Right kidney (tissue), 1 donor: ENCODE measurements around the gene DGAT2.

Experiments used
- DNase-seq: peaks from one replicate; pipeline ENCODE4 v3.0.0-alpha.2; 2016

Gene DGAT2

DNA sequence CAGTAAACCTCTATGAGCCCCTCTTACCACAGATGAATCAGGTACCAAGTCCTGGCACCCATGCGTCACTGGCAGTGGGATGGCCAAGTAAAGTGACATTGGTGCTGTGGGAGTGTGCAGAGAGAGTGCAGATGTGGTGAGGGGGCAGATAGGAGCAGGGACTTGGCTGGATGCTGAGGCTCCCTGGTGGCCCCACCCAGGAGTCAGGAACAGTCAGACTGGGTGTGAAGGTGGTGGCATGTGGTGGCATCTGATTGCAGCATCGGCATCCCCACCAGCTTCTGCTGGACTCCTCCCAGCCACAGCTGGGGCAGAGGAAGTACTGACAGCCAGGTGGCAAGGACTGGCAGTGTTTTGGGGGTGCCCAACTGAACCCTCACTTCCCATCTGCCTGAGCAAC, 11.4 kb downstream of the DGAT2 start:
- DNase-seq, result no peak

DNA sequence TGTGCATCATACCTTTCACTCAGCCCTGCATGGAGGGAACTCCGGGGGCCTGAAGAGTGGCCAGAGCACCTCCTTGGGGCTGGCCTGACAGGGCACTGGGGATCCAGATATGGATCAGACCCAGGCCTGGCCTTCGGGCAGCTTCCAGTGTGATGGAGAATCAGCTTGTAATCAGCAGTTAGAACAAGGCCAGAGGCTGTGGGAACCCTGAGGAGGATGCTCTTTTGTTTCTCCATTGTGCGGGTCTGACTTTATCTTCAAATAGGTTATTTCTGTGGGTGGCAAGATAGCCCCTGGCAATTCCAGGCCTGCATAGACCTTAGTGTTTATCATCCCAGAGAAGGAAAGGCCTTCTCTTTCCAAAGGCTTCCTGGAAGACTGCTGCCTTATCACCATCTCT, 12.3 kb downstream of the DGAT2 start:
- DNase-seq, result no peak

DNA sequence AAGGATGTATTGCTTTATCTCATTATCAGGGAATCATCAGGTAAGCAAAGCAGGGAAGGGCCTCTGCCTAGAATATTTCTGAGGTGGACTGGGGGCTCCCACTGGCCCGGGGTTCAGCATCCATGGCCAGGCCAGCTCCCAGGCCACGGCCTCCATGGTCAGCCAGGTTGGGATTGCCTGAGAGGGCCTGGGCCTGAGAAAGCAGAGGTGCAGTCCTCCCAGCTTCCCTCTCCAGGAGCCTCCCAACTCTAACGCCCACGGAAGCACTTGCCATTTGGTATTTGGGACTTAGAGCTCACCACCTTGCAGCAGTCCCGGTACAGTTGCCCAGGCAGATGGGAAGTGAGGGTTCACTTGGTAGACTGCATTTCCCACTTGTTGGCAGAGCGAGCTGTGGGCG, 12.7 kb downstream of the DGAT2 start:
- DNase-seq, result no peak

DNA sequence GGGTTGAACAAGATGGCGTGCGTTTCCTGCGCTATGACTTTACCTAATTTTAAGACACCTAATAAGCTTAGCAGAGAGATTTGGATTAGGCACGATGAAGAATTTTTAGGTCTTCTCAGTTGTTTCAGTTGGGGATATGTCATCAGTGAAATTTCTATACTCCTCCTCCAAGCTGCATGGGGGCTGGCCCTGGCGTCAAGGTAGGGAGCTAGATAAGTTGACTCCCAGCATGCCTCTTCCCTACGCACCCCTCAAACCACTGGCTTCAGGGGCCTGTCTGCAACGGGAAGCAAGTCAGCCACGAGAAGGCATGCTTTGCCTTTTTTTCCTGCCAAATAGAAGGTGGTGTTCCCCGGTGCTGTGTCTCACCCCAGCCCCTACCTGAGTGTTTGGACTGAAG, 13.3 kb downstream of the DGAT2 start:
- no peak for DNase-seq

DNA sequence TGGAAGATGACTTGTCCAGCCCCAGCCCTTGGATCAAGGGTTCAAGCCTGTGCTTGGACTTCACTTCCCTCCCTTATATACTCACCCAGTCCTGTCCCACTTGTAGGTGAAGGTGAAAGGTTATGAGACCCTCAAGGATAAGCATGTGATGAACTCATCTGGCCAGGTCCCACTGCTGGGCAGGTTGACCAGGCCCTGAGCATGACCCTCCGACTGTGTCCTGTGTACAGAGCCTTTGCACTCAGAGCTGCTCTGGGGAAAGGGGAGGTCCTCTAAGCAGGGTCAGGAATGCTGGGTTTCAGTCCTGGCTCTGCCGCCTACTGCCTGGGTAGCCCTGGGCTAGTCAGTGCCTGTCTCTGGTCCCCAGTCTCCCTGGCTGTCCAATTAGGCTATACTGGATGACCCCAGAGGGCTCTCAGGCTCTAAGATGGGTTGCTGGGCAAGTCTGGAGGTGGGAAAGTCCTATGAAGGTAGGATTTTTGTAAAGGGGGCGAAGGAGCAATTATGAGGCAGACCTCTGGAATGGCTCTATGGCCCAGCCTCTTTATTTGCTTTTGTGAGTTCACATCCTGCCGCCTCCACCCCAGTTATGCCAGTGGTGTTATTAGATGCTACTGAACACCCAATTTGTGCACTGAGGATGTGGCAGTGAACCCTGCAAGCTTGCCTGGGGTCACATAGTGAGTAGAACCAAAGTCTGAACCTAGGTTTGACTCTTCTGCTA, 14.1 kb downstream of the DGAT2 start:
- no peak for DNase-seq

DNA sequence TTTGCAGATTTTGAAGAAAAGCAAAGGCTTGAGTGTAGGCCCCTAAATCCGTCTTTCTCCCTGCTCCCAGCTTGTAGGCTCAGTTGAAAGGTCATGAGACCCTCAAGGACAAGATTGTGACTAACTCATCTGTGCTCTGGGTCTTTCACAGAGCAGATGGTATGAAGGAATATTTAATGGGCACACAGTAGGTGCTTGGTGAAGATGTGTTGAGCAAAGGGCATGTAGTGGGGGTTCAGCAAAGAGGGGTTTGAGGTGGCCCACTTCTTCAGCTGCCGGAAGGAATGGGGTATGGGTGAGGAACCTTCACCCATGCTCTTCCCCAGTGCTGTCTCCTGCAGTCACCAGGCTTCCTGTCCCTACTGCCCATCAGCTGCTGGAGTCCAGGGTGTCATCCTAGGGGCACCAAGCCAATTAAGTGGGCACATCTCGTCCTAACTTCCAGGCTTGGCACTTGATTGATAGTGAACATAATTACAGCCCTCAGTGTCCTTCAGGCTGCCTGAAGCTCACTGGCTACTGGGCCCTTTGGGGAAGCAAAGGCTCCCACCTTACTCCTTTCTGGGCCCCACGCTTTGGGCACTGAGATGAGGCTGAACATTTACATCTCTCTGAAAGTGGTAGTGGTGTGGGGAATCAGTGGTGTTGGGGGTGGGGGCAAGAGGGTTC, 15.0 kb downstream of the DGAT2 start:
- no peak for DNase-seq

DNA sequence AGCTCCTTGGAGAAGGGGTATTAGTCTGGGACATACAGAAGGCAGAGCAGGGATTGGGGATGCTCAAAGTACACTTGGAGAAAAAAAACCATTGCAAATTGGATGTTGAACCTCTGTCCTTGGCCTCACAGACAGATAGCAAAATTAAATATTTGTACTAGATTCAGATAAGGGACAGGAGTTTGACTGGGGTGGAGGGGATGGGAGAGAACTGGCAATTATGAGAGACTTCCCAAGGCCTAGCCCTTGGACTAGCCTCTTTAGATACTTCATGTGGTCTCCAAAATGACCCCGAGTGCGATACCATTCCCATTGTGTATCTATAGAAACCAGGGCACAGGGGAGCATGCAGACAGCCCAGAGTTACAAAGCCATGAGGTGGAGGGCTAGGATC, 15.5 kb downstream of the DGAT2 start:
- no peak for DNase-seq

DNA sequence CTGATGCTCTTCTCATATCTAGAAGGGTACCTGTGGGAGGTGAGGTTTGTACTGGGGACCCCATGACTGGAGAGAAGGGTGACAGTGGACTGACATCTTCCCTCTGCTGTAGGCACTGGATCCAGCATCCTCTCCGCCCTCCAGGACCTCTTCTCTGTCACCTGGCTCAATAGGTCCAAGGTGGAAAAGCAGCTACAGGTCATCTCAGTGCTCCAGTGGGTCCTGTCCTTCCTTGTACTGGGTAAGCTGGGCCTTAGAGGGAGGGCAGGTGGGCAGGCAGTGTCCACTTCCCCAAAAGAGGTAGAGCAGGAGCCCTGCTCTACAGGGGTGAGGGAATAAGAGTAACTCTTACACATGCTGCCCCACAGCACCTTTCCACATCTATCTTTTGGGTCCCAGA, 15.9 kb downstream of the DGAT2 start:
- DNase-seq, result no peak

DNA sequence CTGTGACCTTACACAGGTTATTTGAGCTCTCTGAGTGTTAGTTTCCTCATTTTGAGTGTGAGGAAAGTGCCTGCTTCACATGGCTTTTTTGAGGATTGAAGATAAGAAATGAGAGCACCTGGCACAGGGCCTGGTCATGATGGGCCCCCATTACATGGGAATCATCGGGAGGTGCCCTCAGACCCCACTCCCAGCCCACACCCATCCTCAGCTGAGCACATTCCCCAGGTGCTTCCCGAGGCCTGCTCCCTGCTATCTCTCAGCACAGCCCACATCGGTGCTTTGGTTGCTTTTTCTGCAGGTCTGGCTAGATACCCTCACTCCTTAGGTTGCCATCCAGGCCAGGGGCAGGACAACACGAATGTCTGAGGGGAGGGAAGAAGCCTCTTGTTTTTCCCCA, 16.6 kb downstream of the DGAT2 start:
- DNase-seq, result no peak

DNA sequence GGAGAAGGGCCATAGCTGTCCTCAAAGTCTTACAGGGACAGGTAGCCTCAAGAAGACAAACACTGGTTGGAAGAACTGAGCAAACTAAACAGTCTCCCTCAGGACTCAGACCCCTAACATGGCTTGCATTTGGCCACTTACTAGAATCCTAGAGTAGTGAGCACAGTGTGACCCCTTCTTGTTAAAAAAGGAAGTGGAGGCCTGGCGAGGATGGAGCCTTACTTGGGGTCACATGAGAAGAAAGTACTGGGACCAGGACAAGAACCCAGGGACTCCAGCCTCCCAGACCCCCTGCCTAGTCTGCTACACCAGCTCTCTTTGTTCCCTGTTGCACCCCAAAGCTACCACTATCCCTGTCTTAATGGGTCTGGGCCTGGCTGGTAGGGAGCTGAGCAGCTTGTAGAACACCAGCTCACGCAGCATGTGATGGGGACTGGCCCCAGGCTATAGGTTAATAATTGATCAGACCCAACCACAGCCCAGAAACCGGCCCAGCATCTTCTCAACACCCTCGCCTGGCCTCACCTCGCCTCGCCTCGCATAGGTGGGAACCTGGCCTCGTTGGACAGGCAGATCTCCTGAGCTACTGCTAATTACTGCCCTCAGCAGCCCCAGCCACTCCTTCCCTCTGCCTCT, 17.6 kb downstream of the DGAT2 start:
- peak; percentile 40 for DNase-seq

DNA sequence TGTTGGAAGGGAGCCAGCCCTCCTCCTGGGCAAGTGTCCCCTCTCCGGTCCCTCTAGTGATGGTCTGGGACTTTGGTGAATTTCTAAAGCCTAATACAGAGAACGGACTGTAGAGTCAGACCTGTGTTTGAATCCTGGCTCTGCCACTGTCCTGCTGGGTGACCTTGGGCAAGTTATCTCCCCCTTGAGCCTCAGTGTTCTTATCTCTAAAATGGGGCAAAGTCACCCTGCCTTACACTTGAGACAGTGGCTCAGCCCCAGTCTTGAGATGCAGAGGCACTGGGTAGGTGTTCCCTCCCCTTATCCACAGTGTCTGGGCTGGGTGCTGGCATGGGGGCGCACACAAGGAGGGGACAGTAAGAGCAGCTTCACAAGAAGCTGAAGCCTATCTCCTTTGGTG, 20.9 kb downstream of the DGAT2 start:
- no peak for DNase-seq

DNA sequence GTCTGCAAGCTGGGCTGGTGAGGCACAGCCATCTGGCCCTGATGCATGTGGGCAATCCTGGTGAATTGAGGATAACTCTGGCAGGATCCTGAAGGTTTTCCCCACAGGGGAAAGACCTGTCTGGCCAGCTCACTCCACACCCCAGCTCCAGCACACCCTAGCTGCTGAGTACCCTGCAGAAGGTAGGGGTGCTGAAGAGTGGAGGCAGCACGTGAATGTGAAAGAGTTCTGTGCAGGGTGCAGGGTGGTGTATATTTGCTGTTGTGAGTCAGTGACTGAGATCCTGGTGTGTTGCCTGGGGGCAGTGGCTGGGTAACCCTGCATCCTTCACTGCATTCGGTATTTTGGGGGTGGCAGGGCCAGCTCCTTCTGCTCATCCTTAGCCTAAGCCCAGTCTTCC, 22.4 kb downstream of the DGAT2 start:
- DNase-seq, result no peak

DNA sequence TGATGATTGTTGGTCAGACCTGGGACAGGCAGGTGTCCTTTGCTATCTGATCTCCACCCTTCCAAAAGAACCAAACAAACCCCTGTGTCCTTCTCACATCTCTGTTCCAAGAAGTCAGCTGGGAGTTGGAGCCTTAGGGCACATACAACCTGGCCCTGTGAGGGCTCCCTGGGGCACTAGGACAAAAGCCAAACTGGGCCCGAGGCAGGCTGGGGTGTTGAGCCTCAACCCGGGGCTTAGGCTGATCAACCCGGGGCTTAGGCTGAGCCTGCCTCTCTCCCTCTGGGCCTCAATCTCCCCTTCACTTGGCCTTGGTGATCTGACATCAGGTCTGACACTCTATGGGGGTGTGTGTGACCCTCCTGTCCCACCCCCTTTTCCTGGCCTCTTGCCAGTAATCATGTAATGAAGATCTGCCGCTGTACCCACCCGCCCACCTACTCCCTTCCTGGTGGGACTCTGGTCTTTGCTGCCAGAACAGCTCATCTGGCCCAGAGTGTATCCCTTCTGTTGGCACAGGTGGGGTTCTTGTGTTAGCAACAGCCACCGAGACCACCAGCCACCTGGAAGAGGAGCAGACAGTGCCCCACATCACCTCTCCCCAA, 23.7 kb downstream of the DGAT2 start:
- no peak for DNase-seq

DNA sequence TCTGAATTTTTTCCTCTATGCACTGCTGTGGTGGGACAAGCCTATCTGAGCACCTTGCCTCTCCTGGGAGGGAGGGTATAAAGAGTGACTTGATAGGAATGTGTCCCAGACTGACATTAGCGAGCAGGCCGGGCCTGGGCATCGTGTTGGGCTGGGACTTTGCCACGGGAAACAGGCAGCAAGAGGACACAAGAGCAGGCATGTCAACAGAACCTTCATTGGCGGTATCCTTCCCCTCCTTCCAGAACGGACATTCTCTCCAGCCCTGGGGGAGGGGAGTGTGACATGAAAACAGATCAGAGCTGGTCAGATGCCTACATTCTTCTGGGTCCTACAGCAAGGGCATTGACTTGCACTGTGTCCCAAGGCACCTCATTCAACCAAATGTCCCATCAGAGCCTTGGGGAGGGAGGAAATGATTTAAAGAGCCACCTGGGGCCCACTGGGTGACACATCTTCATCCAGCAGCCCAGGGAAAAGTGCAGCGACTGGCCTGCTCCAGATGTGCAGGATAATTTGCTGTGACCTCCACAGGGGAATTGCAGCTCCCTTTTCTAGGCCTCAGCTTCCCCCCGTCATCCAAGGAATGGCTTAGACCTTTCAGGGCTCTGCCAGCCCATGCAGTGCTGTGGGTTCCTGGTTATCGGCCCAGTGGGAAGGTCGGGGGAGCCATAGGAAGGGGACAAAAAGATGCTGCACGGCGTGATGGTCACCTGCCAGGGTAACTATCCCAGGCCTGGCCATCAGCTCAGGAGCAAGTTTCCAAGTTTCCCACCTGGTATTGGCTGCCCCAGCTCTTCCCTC, 24.6 kb downstream of the DGAT2 start:
- no peak for DNase-seq

DNA sequence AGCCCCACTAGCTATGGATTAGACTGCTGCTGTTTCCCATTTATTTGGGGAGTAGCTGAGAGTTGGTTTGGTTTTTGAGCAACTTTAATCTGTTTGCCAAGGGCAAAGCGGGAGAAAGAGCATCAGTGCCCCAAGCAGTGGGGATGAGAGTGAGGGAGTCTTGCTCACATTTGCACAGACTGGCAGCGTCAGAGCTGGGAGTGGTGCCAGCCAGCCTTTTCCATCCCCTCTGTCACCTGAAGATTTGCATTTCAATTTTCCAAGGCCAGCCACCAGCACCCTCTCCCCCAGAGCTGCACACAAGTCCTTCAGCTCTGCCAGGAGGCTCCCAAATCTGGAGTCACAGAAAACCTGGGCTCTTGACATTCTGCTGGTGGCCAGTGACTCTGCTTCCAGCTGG, 25.4 kb downstream of the DGAT2 start:
- DNase-seq, result no peak

DNA sequence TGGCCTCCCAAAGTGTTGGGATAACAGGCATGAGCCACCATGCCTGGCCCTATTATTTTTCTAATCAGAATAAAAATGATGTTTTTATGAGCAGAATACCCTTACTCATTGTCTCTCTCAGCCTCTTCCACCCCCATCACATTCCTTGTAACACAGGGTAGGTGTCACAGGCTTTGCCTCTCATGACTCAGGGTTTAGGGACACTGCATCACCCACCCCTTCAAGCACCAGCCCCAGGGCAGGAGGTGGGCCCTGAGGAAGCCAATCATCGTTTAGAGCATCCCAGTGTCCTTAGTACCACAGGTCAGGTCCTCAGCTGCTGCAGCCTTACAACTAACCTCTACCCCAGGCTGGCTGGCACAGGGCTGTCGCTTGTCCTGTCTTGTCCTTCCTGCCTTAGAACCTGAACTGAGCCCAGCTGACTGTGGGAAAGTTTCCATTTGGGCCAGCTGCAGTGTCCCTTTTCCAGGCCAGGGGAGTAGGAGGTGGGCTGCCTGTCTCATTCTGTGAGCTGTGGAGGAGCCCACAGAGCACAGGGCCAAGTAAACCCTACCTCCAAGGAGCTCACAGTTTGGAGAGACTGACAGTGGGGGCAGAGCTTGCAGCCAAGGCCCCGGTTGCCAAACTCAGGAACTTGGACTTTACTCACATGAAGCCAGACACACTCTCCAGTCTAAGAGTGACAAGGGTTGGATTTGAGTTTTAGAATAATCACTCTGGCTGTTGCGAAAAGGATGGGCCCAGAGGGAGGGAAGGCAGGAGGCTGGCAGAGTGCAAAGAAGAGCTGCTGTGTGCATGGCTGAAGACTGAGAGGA, 26.9 kb downstream of the DGAT2 start:
- no peak for DNase-seq

DNA sequence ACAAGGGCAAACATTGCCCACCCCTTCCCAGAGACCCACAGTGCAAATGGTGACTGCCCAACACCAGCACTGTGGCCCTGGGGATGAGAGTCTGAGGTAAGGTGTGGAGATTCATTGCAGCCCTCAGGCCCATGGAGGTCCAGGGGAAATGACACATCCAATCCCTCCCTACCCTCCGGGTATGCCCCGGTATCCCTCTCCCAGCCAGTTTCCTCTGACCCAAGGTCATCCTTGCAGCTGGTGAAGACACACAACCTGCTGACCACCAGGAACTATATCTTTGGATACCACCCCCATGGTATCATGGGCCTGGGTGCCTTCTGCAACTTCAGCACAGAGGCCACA, 27.5 kb downstream of the DGAT2 start:
- no peak for DNase-seq

DNA sequence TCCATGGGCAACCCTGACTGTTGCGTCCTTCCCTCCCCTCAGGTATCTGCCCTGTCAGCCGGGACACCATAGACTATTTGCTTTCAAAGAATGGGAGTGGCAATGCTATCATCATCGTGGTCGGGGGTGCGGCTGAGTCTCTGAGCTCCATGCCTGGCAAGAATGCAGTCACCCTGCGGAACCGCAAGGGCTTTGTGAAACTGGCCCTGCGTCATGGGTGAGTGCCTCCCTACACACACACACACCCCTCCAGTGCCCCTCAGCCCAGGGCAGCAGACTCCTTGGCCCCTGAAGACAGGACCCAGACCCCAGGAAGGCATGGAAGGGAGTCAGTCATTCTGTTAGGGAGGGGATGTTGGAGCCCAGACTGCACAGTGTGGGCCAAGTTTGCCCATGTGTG, 28.5 kb downstream of the DGAT2 start:
- DNase-seq, result no peak

DNA sequence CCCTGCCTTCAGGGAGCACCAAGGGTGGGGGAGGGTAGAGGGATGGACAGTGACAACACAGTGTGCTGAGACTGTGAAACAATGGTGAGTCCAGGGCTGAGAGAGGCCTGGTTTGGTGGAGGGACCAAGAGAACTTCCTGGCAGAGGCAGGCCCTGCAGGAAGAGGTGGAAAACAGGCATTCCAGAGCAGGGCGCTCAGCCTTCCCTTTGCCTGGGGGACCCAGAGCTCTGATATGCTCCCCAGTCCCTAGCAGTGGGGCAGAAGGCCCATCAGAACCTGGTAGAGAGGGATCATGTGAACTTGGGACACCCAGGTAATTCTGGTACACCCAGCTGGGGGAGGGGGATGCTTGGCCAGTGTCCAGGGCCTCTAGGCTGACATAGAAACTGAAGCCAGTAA, 29.2 kb downstream of the DGAT2 start:
- no peak for DNase-seq

DNA sequence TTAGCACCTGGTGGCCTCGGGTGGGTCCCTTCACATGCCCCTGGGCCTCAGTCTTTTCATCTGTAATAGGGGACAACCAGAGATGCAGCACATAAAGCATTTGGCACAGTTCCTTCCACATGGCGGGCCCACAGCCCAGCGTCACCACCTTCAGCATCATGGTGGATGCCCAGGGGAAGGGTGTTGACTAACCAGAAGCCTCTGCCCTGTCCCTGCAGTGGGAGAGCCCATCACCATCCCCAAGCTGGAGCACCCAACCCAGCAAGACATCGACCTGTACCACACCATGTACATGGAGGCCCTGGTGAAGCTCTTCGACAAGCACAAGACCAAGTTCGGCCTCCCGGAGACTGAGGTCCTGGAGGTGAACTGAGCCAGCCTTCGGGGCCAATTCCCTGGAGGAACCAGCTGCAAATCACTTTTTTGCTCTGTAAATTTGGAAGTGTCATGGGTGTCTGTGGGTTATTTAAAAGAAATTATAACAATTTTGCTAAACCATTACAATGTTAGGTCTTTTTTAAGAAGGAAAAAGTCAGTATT, 31.6 kb downstream of the DGAT2 start:
- no peak for DNase-seq

DNA sequence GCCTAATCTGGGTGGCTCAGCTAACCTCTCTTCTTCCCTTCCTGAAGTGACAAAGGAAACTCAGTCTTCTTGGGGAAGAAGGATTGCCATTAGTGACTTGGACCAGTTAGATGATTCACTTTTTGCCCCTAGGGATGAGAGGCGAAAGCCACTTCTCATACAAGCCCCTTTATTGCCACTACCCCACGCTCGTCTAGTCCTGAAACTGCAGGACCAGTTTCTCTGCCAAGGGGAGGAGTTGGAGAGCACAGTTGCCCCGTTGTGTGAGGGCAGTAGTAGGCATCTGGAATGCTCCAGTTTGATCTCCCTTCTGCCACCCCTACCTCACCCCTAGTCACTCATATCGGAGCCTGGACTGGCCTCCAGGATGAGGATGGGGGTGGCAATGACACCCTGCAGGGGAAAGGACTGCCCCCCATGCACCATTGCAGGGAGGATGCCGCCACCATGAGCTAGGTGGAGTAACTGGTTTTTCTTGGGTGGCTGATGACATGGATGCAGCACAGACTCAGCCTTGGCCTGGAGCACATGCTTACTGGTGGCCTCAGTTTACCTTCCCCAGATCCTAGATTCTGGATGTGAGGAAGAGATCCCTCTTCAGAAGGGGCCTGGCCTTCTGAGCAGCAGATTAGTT, 32.3 kb downstream of the DGAT2 start:
- DNase-seq, result no peak
